ENCODE data around the gene SAP25.

DNA sequence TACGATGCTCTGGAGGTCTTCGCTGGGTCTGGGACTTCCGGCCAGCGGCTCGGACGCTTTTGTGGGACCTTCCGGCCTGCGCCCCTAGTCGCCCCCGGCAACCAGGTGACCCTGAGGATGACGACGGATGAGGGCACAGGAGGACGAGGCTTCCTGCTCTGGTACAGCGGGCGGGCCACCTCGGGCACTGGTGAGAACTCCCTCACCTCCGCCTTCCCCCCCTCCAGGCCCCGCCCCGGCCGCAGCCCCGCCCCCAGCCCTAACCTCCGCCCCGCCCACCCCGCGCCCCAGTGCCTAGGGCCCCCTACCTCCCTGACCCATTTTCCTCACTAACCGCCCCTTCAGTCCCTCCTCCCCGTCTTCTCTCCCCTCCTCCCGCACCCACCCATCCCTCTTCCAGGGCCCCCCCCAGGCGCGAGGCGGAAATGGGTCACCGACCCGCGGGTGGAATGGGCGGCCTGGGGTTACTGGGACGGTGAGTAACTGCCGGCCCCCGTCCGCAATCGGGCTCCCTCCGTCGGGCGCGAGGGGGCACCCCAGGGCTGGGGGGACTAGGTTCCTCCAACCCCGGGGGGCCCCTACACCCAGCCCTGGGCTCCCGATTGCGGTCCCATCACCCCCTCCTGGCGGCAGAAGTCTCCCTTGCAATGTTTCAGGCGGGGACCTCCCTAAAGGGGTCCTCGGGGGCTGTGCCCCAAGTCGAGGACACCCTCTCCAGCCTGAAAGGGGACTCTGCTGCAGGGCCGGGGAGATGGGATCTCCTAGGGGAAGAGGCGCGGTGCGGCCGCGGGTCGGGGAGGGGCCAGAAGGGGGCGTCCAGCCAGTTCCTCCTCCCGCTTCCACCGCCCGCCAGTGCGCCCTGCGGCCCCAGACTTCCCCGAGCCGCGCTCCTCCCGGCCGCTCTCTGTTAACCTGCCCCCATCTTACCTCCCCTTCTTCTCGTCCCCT is 30.6 kb upstream of the SAP25 start:
- no peak for TF ChIP-seq MAX (IDR thresholded peaks at IDR 0.05)
- TF ChIP-seq POLR2A (IDR thresholded peaks at IDR 0.05; ENCODE audit: borderline replicate concordance, extremely low read depth, insufficient read depth, insufficient read length) = no peak
- TF ChIP-seq SP1 (IDR thresholded peaks at IDR 0.05; ENCODE audit: low read depth) = no peak
- TF ChIP-seq, protein P1, sequence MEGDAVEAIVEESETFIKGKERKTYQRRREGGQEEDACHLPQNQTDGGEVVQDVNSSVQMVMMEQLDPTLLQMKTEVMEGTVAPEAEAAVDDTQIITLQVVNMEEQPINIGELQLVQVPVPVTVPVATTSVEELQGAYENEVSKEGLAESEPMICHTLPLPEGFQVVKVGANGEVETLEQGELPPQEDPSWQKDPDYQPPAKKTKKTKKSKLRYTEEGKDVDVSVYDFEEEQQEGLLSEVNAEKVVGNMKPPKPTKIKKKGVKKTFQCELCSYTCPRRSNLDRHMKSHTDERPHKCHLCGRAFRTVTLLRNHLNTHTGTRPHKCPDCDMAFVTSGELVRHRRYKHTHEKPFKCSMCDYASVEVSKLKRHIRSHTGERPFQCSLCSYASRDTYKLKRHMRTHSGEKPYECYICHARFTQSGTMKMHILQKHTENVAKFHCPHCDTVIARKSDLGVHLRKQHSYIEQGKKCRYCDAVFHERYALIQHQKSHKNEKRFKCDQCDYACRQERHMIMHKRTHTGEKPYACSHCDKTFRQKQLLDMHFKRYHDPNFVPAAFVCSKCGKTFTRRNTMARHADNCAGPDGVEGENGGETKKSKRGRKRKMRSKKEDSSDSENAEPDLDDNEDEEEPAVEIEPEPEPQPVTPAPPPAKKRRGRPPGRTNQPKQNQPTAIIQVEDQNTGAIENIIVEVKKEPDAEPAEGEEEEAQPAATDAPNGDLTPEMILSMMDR (IDR thresholded peaks at IDR 0.05 in 2 of 3, conservative IDR thresholded peaks at IDR 0.05 in 1 of 3; ENCODE audit: borderline replicate concordance in 1 of 3, insufficient read depth in 1 of 3, low read depth in 2 of 3, low read length in 2 of 3) = peak in 2 of 3 experiments; percentile 37 to 45; a peak in 4 of 6 replicates
- TF ChIP-seq TCF7L2 (IDR thresholded peaks at IDR 0.05; ENCODE audit: borderline replicate concordance, extremely low read depth, insufficient read depth, insufficient read length) = no peak
- no peak for TF ChIP-seq CBX3 (IDR thresholded peaks at IDR 0.05; ENCODE audit: low read depth)
- no peak for TF ChIP-seq ZFX (IDR thresholded peaks at IDR 0.05)
- TF ChIP-seq EZH2phosphoT487 (IDR thresholded peaks at IDR 0.05; ENCODE audit: borderline replicate concordance) = no peak
- TF ChIP-seq ZNF274 (IDR thresholded peaks at IDR 0.05; ENCODE audit: low read depth, low read length) = no peak
- no peak for TF ChIP-seq EZH2 (IDR thresholded peaks at IDR 0.05)
- no peak for TF ChIP-seq ATF3 (IDR thresholded peaks at IDR 0.05)
- TF ChIP-seq, protein P2, sequence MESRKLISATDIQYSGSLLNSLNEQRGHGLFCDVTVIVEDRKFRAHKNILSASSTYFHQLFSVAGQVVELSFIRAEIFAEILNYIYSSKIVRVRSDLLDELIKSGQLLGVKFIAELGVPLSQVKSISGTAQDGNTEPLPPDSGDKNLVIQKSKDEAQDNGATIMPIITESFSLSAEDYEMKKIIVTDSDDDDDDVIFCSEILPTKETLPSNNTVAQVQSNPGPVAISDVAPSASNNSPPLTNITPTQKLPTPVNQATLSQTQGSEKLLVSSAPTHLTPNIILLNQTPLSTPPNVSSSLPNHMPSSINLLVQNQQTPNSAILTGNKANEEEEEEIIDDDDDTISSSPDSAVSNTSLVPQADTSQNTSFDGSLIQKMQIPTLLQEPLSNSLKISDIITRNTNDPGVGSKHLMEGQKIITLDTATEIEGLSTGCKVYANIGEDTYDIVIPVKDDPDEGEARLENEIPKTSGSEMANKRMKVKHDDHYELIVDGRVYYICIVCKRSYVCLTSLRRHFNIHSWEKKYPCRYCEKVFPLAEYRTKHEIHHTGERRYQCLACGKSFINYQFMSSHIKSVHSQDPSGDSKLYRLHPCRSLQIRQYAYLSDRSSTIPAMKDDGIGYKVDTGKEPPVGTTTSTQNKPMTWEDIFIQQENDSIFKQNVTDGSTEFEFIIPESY (IDR thresholded peaks at IDR 0.05; ENCODE audit: extremely low read depth, insufficient replicate concordance, low read length) = no peak
- no peak for TF ChIP-seq YY1 (IDR thresholded peaks at IDR 0.05; ENCODE audit: extremely low read depth, insufficient replicate concordance, low read depth, low read length)
- TF ChIP-seq REST (IDR thresholded peaks at IDR 0.05; ENCODE audit: low read depth) = no peak

Measured in HCT116 (cell line).